Left ventricle myocardium inferior (tissue), 1 donor: ENCODE results near the gene C1orf105. TPM values are rescaled to one million over a fixed set of nuclear protein-coding genes. Genes with fewer than 3 reads are reported as not detected.

Experiments used
- DNase-seq: peaks from one replicate; pipeline ENCODE4 v3.0.0-alpha.2; 2020
- H3K27ac ChIP-seq: fragments of 200-600 bp; replicated peaks from 2 replicates; pipeline ENCODE4 v1.8.0; 2021
- H3K27me3 ChIP-seq: fragments of 200-600 bp; 2 replicates; pipeline ENCODE4 v1.8.0; 2021; ENCODE audit warnings: low read depth
- H3K36me3 ChIP-seq: fragments of 200-600 bp; 2 replicates; pipeline ENCODE4 v1.8.0; 2021
- H3K4me1 ChIP-seq: fragments of 200-600 bp; 2 replicates; pipeline ENCODE4 v1.8.0; 2021
- H3K4me3 ChIP-seq: fragments of 200-600 bp; 2 replicates; pipeline ENCODE4 v1.8.0; 2021; ENCODE audit warnings: mild to moderate bottlenecking, moderate library complexity
- H3K9me3 ChIP-seq: fragments of 200-600 bp; replicated peaks from 2 replicates; pipeline ENCODE4 v1.8.0; 2021
- intact Hi-C: fragments of 100-400 bp; cut with micrococcal nuclease; formaldehyde crosslinking; loops from one replicate; pipeline ENCODE4 v1.11.0; 2022
- total RNA-seq: library from RNA; stranded (reverse); fragmentation: NEBNext Ultra II Directional; extraction: Animal tissue kit (Norgen Biotek cat#: 25700); gene quantifications from one replicate; pipeline ENCODE4 v1.2.1, GENCODE V29; 2021
- TF ChIP-seq, protein P1 (sequence below): fragments of 200-600 bp; IDR thresholded peaks from 2 replicates; pipeline ENCODE4 v1.8.0; 2021; ENCODE audit warnings: antibody characterized with exemption, mild to moderate bottlenecking, borderline replicate concordance
- donor health status: DM: no; HTN: yes; CAD: no; lungs with severe emphysema.

Gene C1orf105
- total RNA-seq, 1 donor from 2014 or later: 8.5 TPM

- no peak for DNase-seq
- Histone ChIP-seq H3K9me3 (no peaks in the 10 kb centered on the region), H3K27ac (no peak overlapping the region), H3K27me3 (no peaks in the 10 kb centered on the region), H3K4me1 (no peaks in the 10 kb centered on the region), H3K4me3 (no peak overlapping the region), H3K36me3 (no peaks in the 10 kb centered on the region)
- TF ChIP-seq, protein P1, sequence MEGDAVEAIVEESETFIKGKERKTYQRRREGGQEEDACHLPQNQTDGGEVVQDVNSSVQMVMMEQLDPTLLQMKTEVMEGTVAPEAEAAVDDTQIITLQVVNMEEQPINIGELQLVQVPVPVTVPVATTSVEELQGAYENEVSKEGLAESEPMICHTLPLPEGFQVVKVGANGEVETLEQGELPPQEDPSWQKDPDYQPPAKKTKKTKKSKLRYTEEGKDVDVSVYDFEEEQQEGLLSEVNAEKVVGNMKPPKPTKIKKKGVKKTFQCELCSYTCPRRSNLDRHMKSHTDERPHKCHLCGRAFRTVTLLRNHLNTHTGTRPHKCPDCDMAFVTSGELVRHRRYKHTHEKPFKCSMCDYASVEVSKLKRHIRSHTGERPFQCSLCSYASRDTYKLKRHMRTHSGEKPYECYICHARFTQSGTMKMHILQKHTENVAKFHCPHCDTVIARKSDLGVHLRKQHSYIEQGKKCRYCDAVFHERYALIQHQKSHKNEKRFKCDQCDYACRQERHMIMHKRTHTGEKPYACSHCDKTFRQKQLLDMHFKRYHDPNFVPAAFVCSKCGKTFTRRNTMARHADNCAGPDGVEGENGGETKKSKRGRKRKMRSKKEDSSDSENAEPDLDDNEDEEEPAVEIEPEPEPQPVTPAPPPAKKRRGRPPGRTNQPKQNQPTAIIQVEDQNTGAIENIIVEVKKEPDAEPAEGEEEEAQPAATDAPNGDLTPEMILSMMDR: no peak
- intact Hi-C loops: no loop called here
Measured at GRCh38 chr1:172512591-172512990, 92.1 kb downstream of the C1orf105 start.

GRCh38 chr1:172513479-172513878 is 93.0 kb downstream of the C1orf105 start:
- DNase-seq: no peak
- Histone ChIP-seq H3K36me3 (no peaks in the 10 kb centered on the region), H3K4me1 (no peaks in the 10 kb centered on the region), H3K9me3 (no peaks in the 10 kb centered on the region), H3K4me3 (no peak overlapping the region), H3K27me3 (no peaks in the 10 kb centered on the region), H3K27ac (no peak overlapping the region)
- TF ChIP-seq, protein P1: no peak
- intact Hi-C loops: no loop called here

DNA sequence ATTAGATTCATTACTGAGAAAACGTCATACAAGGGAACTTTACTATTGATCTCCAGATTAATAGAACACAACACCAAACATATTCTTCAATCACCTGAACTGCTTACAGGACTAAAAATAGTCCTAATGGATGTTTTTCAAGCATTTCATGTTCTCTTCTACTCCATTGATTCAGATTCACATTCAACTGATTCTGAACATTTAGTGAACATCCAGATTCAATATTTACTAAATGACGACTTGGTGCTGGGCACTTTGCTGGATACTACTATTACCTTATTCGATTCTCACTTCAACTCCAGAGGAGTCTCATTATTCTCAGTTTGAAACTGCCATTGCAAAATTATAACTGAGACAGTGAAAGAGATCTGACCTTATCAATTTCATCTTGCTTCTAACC is 93.6 kb downstream of the C1orf105 start:
- H3K27ac ChIP-seq: no peak overlapping the region

DNA sequence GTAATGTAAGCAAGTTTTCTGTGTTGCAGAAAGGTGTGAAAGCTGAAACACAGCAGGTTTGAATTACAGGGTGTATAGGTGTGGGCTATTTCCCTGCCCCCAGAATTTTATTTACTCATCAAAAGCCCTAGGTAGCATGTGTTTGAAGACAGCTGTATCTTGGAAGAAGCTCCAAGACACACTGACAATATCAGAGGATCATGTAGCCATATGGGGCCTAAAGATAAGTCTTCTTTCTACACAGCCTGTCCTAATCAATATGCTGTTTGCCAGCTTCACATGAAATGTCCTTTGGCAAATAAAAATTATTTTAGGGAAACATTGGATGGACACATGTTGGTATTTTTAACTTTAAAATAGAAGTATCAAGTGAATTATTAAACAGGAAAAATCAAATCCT is 95.0 kb downstream of the C1orf105 start:
- Histone ChIP-seq H3K27ac (no peak overlapping the region), H3K9me3 (no peaks in the 10 kb centered on the region), H3K36me3 (no peaks in the 10 kb centered on the region), H3K27me3 (no peaks in the 10 kb centered on the region), H3K4me3 (no peak overlapping the region), H3K4me1 (no peaks in the 10 kb centered on the region)
- TF ChIP-seq, protein P1: no peak
- intact Hi-C loops: no loop called here
- DNase-seq: no peak

More for the DNA sequence above, 93.6 kb downstream of the C1orf105 start:
- no peaks in the 10 kb centered on the region for H3K4me1 ChIP-seq
- no peaks in the 10 kb centered on the region for H3K9me3 ChIP-seq
- H3K4me3 ChIP-seq: no peak overlapping the region
- H3K27me3 ChIP-seq: no peaks in the 10 kb centered on the region
- intact Hi-C loops: no loop called here
- no peak for DNase-seq
- no peaks in the 10 kb centered on the region for H3K36me3 ChIP-seq
- TF ChIP-seq, protein P1: no peak

GRCh38 chr1:172515927-172516326 is 95.4 kb downstream of the C1orf105 start:
- Histone ChIP-seq H3K27me3 (no peaks in the 10 kb centered on the region), H3K4me3 (no peak overlapping the region), H3K36me3 (no peaks in the 10 kb centered on the region), H3K4me1 (no peaks in the 10 kb centered on the region), H3K27ac (no peak overlapping the region), H3K9me3 (no peaks in the 10 kb centered on the region)
- TF ChIP-seq, protein P1: no peak
- intact Hi-C loops: no loop called here
- no peak for DNase-seq

DNA sequence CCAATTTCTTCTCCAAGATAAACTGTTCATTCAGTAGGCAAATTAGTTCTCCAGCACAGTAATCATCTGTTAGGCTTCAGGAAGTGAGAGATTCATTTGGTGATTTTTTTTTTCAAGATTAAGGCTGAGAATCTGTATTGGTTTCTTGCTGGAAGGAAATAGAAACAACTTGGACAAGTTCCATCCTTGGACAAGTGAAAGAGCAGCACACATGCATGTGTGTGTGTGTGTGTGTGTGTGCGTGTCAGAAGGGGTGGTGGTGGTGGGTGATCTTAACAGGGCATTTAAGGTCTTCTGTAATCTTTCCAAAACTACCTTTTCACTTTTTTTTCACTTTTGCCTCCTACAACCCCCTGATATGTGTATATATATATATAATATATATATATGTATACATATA is 96.6 kb downstream of the C1orf105 start:
- Histone ChIP-seq H3K27me3 (no peaks in the 10 kb centered on the region), H3K4me3 (no peak overlapping the region), H3K27ac (no peak overlapping the region), H3K4me1 (no peaks in the 10 kb centered on the region), H3K36me3 (no peaks in the 10 kb centered on the region), H3K9me3 (no peaks in the 10 kb centered on the region)
- DNase-seq: no peak
- TF ChIP-seq, protein P1: no peak
- intact Hi-C loops: no loop called here
